ENCODE data around the gene USP48.

The USP48 gene

GRCh38 chr1:21814981-21815582 is 32.1 kb upstream of the USP48 start:
- Histone ChIP-seq H3K27me3 (no peaks in the 10 kb centered on the region), H3K4me3 (peak overlapping the region; percentile 60), H4K20me1 (no peaks in the 10 kb centered on the region), H3K9ac (peak overlapping the region; percentile 70), H3K4me1 (peaks cover 75% of the 10 kb centered on the region), H3K27ac (peak overlapping the region; percentile 87), H3K36me3 (no peaks in the 10 kb centered on the region), H3K9me3 (no peaks in the 10 kb centered on the region), H3K4me2 (peak overlapping the region; percentile 81)
- no peak for TF ChIP-seq Cebpa-rat (IDR thresholded peaks at IDR 0.05)

- no peaks in the 10 kb centered on the region for H3K9me3 ChIP-seq
- H3K36me3 ChIP-seq = no peaks in the 10 kb centered on the region
- peak overlapping the region; percentile 70 for H3K9ac ChIP-seq
- TF ChIP-seq Cebpa-rat (IDR thresholded peaks at IDR 0.05) = no peak
- peak overlapping the region; percentile 60 for H3K4me3 ChIP-seq
- H3K27me3 ChIP-seq = no peaks in the 10 kb centered on the region
- H3K27ac ChIP-seq = peak overlapping the region; percentile 87
- no peaks in the 10 kb centered on the region for H4K20me1 ChIP-seq
- H3K4me2 ChIP-seq = peak overlapping the region; percentile 81
- H3K4me1 ChIP-seq = peaks cover 75% of the 10 kb centered on the region
Measured at GRCh38 chr1:21814241-21814918, 31.4 kb upstream of the USP48 start.

GRCh38 chr1:21813542-21813941 is 30.6 kb upstream of the USP48 start:
- Histone ChIP-seq H3K36me3 (no peaks in the 10 kb centered on the region), H3K9ac (peak overlapping the region; percentile 70; the same call in 1 of the 2 replicates), H3K4me1 (peaks cover 70% of the 10 kb centered on the region), H3K4me2 (peak overlapping the region; percentile 81), H3K27me3 (no peaks in the 10 kb centered on the region), H3K9me3 (no peaks in the 10 kb centered on the region), H3K4me3 (peak overlapping the region; percentile 60), H4K20me1 (no peaks in the 10 kb centered on the region), H3K27ac (no peak overlapping the region)
- no peak for TF ChIP-seq Cebpa-rat (IDR thresholded peaks at IDR 0.05)

- H3K4me3 ChIP-seq = no peak within 1 kb of the TSS
- peak within 1 kb of the TSS; percentile 43 for H3K27ac ChIP-seq
- H3K36me3 ChIP-seq = no peaks in the 10 kb centered on the region
- 0 out of 2 replicates have a peak within 1 kb of the TSS, but pooled peaks have one; percentile 5 for H3K9ac ChIP-seq
- H3K9me3 ChIP-seq = no peaks in the 10 kb centered on the region
- peaks cover 53% of the 10 kb centered on the region for H3K4me1 ChIP-seq
- H4K20me1 ChIP-seq = no peaks in the 10 kb centered on the region
- no peak for TF ChIP-seq Cebpa-rat (IDR thresholded peaks at IDR 0.05)
- no peaks in the 10 kb centered on the region for H3K27me3 ChIP-seq
- peak within 1 kb of the TSS; percentile 72 for H3K4me2 ChIP-seq
Measured at GRCh38 chr1:21811875-21812305, 28.9 kb upstream of the USP48 start, which contains the start of gene LDLRAD2. TSS of gene LDLRAD2 (plus strand) at chr1:21812265. CDS start at chr1:21812452, 187 bp downstream.

- H3K9ac ChIP-seq = no peak overlapping the region
- no peaks in the 10 kb centered on the region for H3K4me1 ChIP-seq
- H3K27ac ChIP-seq = no peak overlapping the region
- no peaks in the 10 kb centered on the region for H3K27me3 ChIP-seq
- TF ChIP-seq Cebpa-rat (IDR thresholded peaks at IDR 0.05) = no peak
- H3K36me3 ChIP-seq = no peaks in the 10 kb centered on the region
- H3K9me3 ChIP-seq = no peaks in the 10 kb centered on the region
- H4K20me1 ChIP-seq = no peaks in the 10 kb centered on the region
- H3K4me2 ChIP-seq = no peak overlapping the region
- no peak overlapping the region for H3K4me3 ChIP-seq
Measured at GRCh38 chr1:21804536-21804935, 21.6 kb upstream of the USP48 start.

- Histone ChIP-seq H3K36me3 (no peaks in the 10 kb centered on the region), H3K9ac (no peak overlapping the region), H3K4me2 (no peak overlapping the region), H3K9me3 (no peaks in the 10 kb centered on the region), H3K27ac (no peak overlapping the region), H3K27me3 (no peaks in the 10 kb centered on the region), H3K4me3 (no peak overlapping the region), H3K4me1 (no peaks in the 10 kb centered on the region), H4K20me1 (no peaks in the 10 kb centered on the region)
- TF ChIP-seq Cebpa-rat (IDR thresholded peaks at IDR 0.05) = no peak
Measured at GRCh38 chr1:21801100-21801499, 18.2 kb upstream of the USP48 start.

- Histone ChIP-seq H3K9me3 (peaks cover 12% of the 10 kb centered on the region), H3K27ac (no peak overlapping the region), H3K4me3 (no peak overlapping the region), H3K27me3 (no peaks in the 10 kb centered on the region), H3K4me1 (no peaks in the 10 kb centered on the region), H3K4me2 (no peak overlapping the region), H3K36me3 (no peaks in the 10 kb centered on the region), H4K20me1 (no peaks in the 10 kb centered on the region), H3K9ac (no peak overlapping the region)
- TF ChIP-seq Cebpa-rat (IDR thresholded peaks at IDR 0.05) = no peak
Measured at GRCh38 chr1:21799730-21800129, 16.8 kb upstream of the USP48 start.

GRCh38 chr1:21795075-21795474 is 12.1 kb upstream of the USP48 start:
- no peaks in the 10 kb centered on the region for H3K36me3 ChIP-seq
- no peak overlapping the region for H3K9ac ChIP-seq
- no peak overlapping the region for H3K27ac ChIP-seq
- TF ChIP-seq Cebpa-rat (IDR thresholded peaks at IDR 0.05) = no peak
- H3K4me3 ChIP-seq = no peak overlapping the region
- peaks cover 9% of the 10 kb centered on the region for H3K4me1 ChIP-seq
- H3K4me2 ChIP-seq = no peak overlapping the region
- no peaks in the 10 kb centered on the region for H3K27me3 ChIP-seq
- peaks cover 22% of the 10 kb centered on the region for H3K9me3 ChIP-seq
- H4K20me1 ChIP-seq = no peaks in the 10 kb centered on the region

- no peaks in the 10 kb centered on the region for H3K36me3 ChIP-seq
- H3K4me1 ChIP-seq = peaks cover 9% of the 10 kb centered on the region
- no peak overlapping the region for H3K4me2 ChIP-seq
- H3K27me3 ChIP-seq = no peaks in the 10 kb centered on the region
- peaks cover 22% of the 10 kb centered on the region for H3K9me3 ChIP-seq
- no peaks in the 10 kb centered on the region for H4K20me1 ChIP-seq
- H3K27ac ChIP-seq = no peak overlapping the region
- no peak overlapping the region for H3K4me3 ChIP-seq
- no peak overlapping the region for H3K9ac ChIP-seq
- TF ChIP-seq Cebpa-rat (IDR thresholded peaks at IDR 0.05) = no peak
Measured at GRCh38 chr1:21794656-21795055, 11.7 kb upstream of the USP48 start.

GRCh38 chr1:21793104-21793503 is 10.2 kb upstream of the USP48 start:
- no peak overlapping the region for H3K9ac ChIP-seq
- H3K4me2 ChIP-seq = no peak overlapping the region
- H3K36me3 ChIP-seq = no peaks in the 10 kb centered on the region
- H3K4me3 ChIP-seq = no peak overlapping the region
- H4K20me1 ChIP-seq = no peaks in the 10 kb centered on the region
- no peaks in the 10 kb centered on the region for H3K27me3 ChIP-seq
- H3K4me1 ChIP-seq = peaks cover 9% of the 10 kb centered on the region
- no peak for TF ChIP-seq Cebpa-rat (IDR thresholded peaks at IDR 0.05)
- peaks cover 22% of the 10 kb centered on the region for H3K9me3 ChIP-seq
- H3K27ac ChIP-seq = no peak overlapping the region
